ENCODE data around the gene KRT9.

KRT9 gene

GRCh38 chr17:41539071-41539492, 32.8 kb downstream of the KRT9 start:
- H3K27me3 ChIP-seq (ENCODE audit: insufficient read depth, low read length, poor library complexity, severe bottlenecking) = no peaks in the 10 kb centered on the region
- no peaks in the 10 kb centered on the region for H3K9me3 ChIP-seq (ENCODE audit: insufficient read depth, low read depth, low read length)
- no peaks in the 10 kb centered on the region for H3F3A ChIP-seq (ENCODE audit: low read depth)
- no peak overlapping the region for H3K9ac ChIP-seq (ENCODE audit: low read depth, low read length, poor library complexity, severe bottlenecking)
- no peaks in the 10 kb centered on the region for H3K79me2 ChIP-seq (ENCODE audit: insufficient read depth, low read length)
- H4K20me1 ChIP-seq (ENCODE audit: insufficient read depth, low read length, poor library complexity, severe bottlenecking) = no peaks in the 10 kb centered on the region
- no peak overlapping the region for H2AFZ ChIP-seq (ENCODE audit: low read length)
- TF ChIP-seq, protein P1, sequence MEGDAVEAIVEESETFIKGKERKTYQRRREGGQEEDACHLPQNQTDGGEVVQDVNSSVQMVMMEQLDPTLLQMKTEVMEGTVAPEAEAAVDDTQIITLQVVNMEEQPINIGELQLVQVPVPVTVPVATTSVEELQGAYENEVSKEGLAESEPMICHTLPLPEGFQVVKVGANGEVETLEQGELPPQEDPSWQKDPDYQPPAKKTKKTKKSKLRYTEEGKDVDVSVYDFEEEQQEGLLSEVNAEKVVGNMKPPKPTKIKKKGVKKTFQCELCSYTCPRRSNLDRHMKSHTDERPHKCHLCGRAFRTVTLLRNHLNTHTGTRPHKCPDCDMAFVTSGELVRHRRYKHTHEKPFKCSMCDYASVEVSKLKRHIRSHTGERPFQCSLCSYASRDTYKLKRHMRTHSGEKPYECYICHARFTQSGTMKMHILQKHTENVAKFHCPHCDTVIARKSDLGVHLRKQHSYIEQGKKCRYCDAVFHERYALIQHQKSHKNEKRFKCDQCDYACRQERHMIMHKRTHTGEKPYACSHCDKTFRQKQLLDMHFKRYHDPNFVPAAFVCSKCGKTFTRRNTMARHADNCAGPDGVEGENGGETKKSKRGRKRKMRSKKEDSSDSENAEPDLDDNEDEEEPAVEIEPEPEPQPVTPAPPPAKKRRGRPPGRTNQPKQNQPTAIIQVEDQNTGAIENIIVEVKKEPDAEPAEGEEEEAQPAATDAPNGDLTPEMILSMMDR (conservative IDR thresholded peaks at IDR 0.05; ENCODE audit: low read length) = no peak
- no peak for TF ChIP-seq EZH2phosphoT487 (IDR thresholded peaks at IDR 0.05; ENCODE audit: borderline replicate concordance)
- H3K9me2 ChIP-seq (replicated peaks; ENCODE audit: low read depth, low read length) = no peaks in the 10 kb centered on the region
- no peaks in the 10 kb centered on the region for H3K36me3 ChIP-seq (ENCODE audit: insufficient read depth, low read length)
- H3K4me1 ChIP-seq (ENCODE audit: insufficient read depth, low read length, poor library complexity, severe bottlenecking) = no peaks in the 10 kb centered on the region
- no peak overlapping the region for H3K4me3 ChIP-seq (ENCODE audit: low read length, poor library complexity, severe bottlenecking)
- H3K4me2 ChIP-seq (ENCODE audit: low read depth, low read length, poor library complexity, severe bottlenecking) = no peak overlapping the region

- no peaks in the 10 kb centered on the region for H3K36me3 ChIP-seq (ENCODE audit: insufficient read depth, low read length)
- H3K9me3 ChIP-seq (ENCODE audit: insufficient read depth, low read depth, low read length) = no peaks in the 10 kb centered on the region
- no peaks in the 10 kb centered on the region for H3K9me2 ChIP-seq (replicated peaks; ENCODE audit: low read depth, low read length)
- H3F3A ChIP-seq (ENCODE audit: low read depth) = no peaks in the 10 kb centered on the region
- no peak overlapping the region for H3K4me2 ChIP-seq (ENCODE audit: low read depth, low read length, poor library complexity, severe bottlenecking)
- no peaks in the 10 kb centered on the region for H4K20me1 ChIP-seq (ENCODE audit: insufficient read depth, low read length, poor library complexity, severe bottlenecking)
- TF ChIP-seq, protein P1 (conservative IDR thresholded peaks at IDR 0.05; ENCODE audit: low read length) = no peak
- TF ChIP-seq EZH2phosphoT487 (IDR thresholded peaks at IDR 0.05; ENCODE audit: borderline replicate concordance) = no peak
- no peak overlapping the region for H3K4me3 ChIP-seq (ENCODE audit: low read length, poor library complexity, severe bottlenecking)
- no peaks in the 10 kb centered on the region for H3K27me3 ChIP-seq (ENCODE audit: insufficient read depth, low read length, poor library complexity, severe bottlenecking)
- no peaks in the 10 kb centered on the region for H3K4me1 ChIP-seq (ENCODE audit: insufficient read depth, low read length, poor library complexity, severe bottlenecking)
- no peaks in the 10 kb centered on the region for H3K79me2 ChIP-seq (ENCODE audit: insufficient read depth, low read length)
- H2AFZ ChIP-seq (ENCODE audit: low read length) = no peak overlapping the region
- no peak overlapping the region for H3K9ac ChIP-seq (ENCODE audit: low read depth, low read length, poor library complexity, severe bottlenecking)
Observed at GRCh38 chr17:41538565-41538991, 33.3 kb downstream of the KRT9 start.

DNA sequence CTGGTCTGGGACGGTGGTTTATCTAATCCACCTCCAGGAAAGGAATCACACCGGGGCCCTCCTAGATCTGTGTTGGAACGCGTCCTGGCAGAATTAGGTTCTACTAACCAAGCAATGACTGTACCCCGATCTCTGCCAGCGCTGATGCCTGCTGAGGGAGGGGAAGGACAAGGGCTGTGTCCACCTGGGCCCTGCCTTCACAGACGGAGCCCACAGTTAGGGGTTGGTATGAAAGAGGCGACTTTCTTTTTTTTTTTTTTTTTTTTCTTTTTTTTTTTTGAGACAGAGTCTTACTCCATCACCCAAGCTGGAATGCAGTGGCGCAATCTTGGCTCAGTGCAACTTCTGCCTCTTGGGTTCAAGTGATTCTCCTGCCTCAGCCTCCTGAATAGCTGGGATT, 33.9 kb downstream of the KRT9 start:
- no peaks in the 10 kb centered on the region for H4K20me1 ChIP-seq (ENCODE audit: insufficient read depth, low read length, poor library complexity, severe bottlenecking)
- H3K4me3 ChIP-seq (ENCODE audit: low read length, poor library complexity, severe bottlenecking) = no peak overlapping the region
- H3K9me2 ChIP-seq (replicated peaks; ENCODE audit: low read depth, low read length) = no peaks in the 10 kb centered on the region
- no peaks in the 10 kb centered on the region for H3K27me3 ChIP-seq (ENCODE audit: insufficient read depth, low read length, poor library complexity, severe bottlenecking)
- no peaks in the 10 kb centered on the region for H3K36me3 ChIP-seq (ENCODE audit: insufficient read depth, low read length)
- H3K4me2 ChIP-seq (ENCODE audit: low read depth, low read length, poor library complexity, severe bottlenecking) = no peak overlapping the region
- H3K79me2 ChIP-seq (ENCODE audit: insufficient read depth, low read length) = no peaks in the 10 kb centered on the region
- no peak overlapping the region for H2AFZ ChIP-seq (ENCODE audit: low read length)
- no peaks in the 10 kb centered on the region for H3K4me1 ChIP-seq (ENCODE audit: insufficient read depth, low read length, poor library complexity, severe bottlenecking)
- no peaks in the 10 kb centered on the region for H3K9me3 ChIP-seq (ENCODE audit: insufficient read depth, low read depth, low read length)
- H3K9ac ChIP-seq (ENCODE audit: low read depth, low read length, poor library complexity, severe bottlenecking) = no peak overlapping the region
- no peaks in the 10 kb centered on the region for H3F3A ChIP-seq (ENCODE audit: low read depth)
- TF ChIP-seq EZH2phosphoT487 (IDR thresholded peaks at IDR 0.05; ENCODE audit: borderline replicate concordance) = no peak
- TF ChIP-seq, protein P1 (conservative IDR thresholded peaks at IDR 0.05; ENCODE audit: low read length) = no peak
